Measurements from ENCODE around the gene KIF1A.
A peak's percentile ranks its signal among the peaks of the same experiment; 100 is the strongest.

Gene KIF1A

DNA sequence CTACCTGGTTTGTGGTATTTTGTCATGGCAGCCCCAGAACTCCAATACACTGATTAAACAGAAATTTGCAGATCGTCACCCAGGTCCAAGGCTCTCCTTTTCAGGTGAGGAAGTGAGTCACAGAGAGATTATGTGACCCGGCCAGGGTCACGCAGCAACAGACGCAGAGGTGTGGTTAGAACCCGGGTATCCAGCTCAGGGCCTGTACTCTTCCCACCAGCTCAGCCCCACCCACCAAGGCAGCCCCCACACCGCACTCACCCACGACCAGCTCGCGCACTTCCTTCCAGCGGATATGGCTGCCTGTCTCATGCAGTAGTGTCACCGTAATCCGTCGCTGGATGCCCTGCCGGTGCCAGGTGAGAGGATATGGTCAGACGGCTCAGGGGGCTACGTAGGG lies 80.2 kb downstream of the KIF1A start:
- POLR2A ChIA-PET (ENCODE audit: low non-redundant PET) = no interaction called here
- DNase-seq (ENCODE audit: low spot score) = peak; percentile 56
- TF ChIP-seq, protein P1, sequence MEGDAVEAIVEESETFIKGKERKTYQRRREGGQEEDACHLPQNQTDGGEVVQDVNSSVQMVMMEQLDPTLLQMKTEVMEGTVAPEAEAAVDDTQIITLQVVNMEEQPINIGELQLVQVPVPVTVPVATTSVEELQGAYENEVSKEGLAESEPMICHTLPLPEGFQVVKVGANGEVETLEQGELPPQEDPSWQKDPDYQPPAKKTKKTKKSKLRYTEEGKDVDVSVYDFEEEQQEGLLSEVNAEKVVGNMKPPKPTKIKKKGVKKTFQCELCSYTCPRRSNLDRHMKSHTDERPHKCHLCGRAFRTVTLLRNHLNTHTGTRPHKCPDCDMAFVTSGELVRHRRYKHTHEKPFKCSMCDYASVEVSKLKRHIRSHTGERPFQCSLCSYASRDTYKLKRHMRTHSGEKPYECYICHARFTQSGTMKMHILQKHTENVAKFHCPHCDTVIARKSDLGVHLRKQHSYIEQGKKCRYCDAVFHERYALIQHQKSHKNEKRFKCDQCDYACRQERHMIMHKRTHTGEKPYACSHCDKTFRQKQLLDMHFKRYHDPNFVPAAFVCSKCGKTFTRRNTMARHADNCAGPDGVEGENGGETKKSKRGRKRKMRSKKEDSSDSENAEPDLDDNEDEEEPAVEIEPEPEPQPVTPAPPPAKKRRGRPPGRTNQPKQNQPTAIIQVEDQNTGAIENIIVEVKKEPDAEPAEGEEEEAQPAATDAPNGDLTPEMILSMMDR (conservative IDR thresholded peaks at IDR 0.05; ENCODE audit: low read depth) = no peak
- CTCF ChIA-PET = interaction anchor here (0.5 kb wide), 1 partner anchor 13 kb away, joined by 3 read pairs; no protein-coding TSS in a partner anchor
- H3K27ac ChIP-seq = no peak overlapping the region

GRCh38 chr2:240737958-240738357 lies 82.1 kb downstream of the KIF1A start:
- H3K27ac ChIP-seq = no peak overlapping the region
- CTCF ChIA-PET = no interaction called here
- TF ChIP-seq, protein P1 (conservative IDR thresholded peaks at IDR 0.05; ENCODE audit: low read depth) = no peak
- DNase-seq (ENCODE audit: low spot score) = no peak
- POLR2A ChIA-PET (ENCODE audit: low non-redundant PET) = no interaction called here

GRCh38 chr2:240737512-240737911 lies 82.5 kb downstream of the KIF1A start:
- ChIA-PET POLR2A (ENCODE audit: low non-redundant PET) (no interaction called here), CTCF (no interaction called here)
- TF ChIP-seq, protein P1 (conservative IDR thresholded peaks at IDR 0.05; ENCODE audit: low read depth) = no peak
- no peak overlapping the region for H3K27ac ChIP-seq
- no peak for DNase-seq (ENCODE audit: low spot score)

- POLR2A ChIA-PET (ENCODE audit: low non-redundant PET) = no interaction called here
- no peak overlapping the region for H3K27ac ChIP-seq
- TF ChIP-seq, protein P1 (conservative IDR thresholded peaks at IDR 0.05; ENCODE audit: low read depth) = no peak
- DNase-seq (ENCODE audit: low spot score) = no peak
- CTCF ChIA-PET = interaction anchor here (0.6 kb wide), 1 partner anchor 10 kb away, joined by 3 read pairs; no protein-coding TSS in a partner anchor
These were observed 83.5 kb downstream of the KIF1A start for GRCh38 chr2:240736281-240737250.

- ChIA-PET CTCF (interaction anchor here (0.6 to 1.0 kb wide), 2 partner anchors 9 to 19 kb away, joined by 3 read pairs; no protein-coding TSS in a partner anchor), POLR2A (ENCODE audit: low non-redundant PET) (no interaction called here)
- DNase-seq (ENCODE audit: low spot score) = no peak
- TF ChIP-seq, protein P1 (conservative IDR thresholded peaks at IDR 0.05; ENCODE audit: low read depth) = no peak
- no peak overlapping the region for H3K27ac ChIP-seq
These were observed 84.5 kb downstream of the KIF1A start for GRCh38 chr2:240735476-240735875.

DNA sequence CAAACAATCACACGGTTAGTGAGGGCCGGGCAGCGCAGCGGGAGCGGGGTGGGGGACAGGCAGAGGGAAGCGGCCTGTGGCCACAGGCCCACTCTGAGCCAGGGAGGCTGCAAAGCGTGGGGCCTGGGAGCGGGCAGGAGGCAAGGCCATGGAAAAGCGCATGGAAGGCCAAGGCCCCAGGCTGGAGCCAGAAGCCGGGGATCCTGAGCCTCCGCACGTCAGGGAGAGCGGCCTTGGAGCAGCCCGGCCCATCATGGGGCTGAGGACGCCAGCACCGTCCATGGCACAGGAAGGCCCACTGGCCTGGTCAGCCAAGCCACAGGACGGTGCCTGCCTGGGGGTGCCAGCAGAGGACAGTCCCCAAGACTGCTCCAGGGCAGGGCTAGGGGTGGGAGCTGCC lies 85.3 kb downstream of the KIF1A start:
- ChIA-PET POLR2A (ENCODE audit: low non-redundant PET) (no interaction called here), CTCF (interaction anchor here (1.0 kb wide), 1 partner anchor 18 kb away, joined by 3 read pairs; no protein-coding TSS in a partner anchor)
- DNase-seq (ENCODE audit: low spot score) = no peak
- no peak overlapping the region for H3K27ac ChIP-seq
- TF ChIP-seq, protein P1 (conservative IDR thresholded peaks at IDR 0.05; ENCODE audit: low read depth) = no peak
